ENCODE results near the gene CNDP2.

CNDP2 gene

GRCh38 chr18:74558096-74558495, 61.9 kb downstream of the CNDP2 start:
- no peak for ATAC-seq
- TF ChIP-seq CREB5 (CRISPR knock-in tag; IDR thresholded peaks at IDR 0.05; ENCODE audit: low read depth), result no peak
- TF ChIP-seq RARB (CRISPR knock-in tag; IDR thresholded peaks at IDR 0.05), result no peak
- no peak for TF ChIP-seq ZC3H10 (CRISPR knock-in tag; IDR thresholded peaks at IDR 0.05)
- TF ChIP-seq PPARA (CRISPR knock-in tag; IDR thresholded peaks at IDR 0.05; ENCODE audit: borderline replicate concordance), result no peak
- no peak for TF ChIP-seq ZFP30 (CRISPR knock-in tag; IDR thresholded peaks at IDR 0.05)
- no peak for TF ChIP-seq ZNF70 (CRISPR knock-in tag; IDR thresholded peaks at IDR 0.05)
- TF ChIP-seq ZNF8 (CRISPR knock-in tag; IDR thresholded peaks at IDR 0.05), result no peak
- no peak for TF ChIP-seq ESRRG (CRISPR knock-in tag; IDR thresholded peaks at IDR 0.05)
- no peak for TF ChIP-seq CSDC2 (CRISPR knock-in tag; IDR thresholded peaks at IDR 0.05)

- TF ChIP-seq POU6F1 (CRISPR knock-in tag; IDR thresholded peaks at IDR 0.05; ENCODE audit: borderline replicate concordance, low read depth) (no peak), PPARA (CRISPR knock-in tag; IDR thresholded peaks at IDR 0.05; ENCODE audit: borderline replicate concordance) (no peak), BACH2 (CRISPR knock-in tag; IDR thresholded peaks at IDR 0.05; ENCODE audit: borderline replicate concordance) (no peak), ESRRG (CRISPR knock-in tag; IDR thresholded peaks at IDR 0.05) (no peak), ZNF8 (CRISPR knock-in tag; IDR thresholded peaks at IDR 0.05) (no peak), CSDC2 (CRISPR knock-in tag; IDR thresholded peaks at IDR 0.05) (no peak), ZNF70 (CRISPR knock-in tag; IDR thresholded peaks at IDR 0.05) (no peak), OSR1 (CRISPR knock-in tag; IDR thresholded peaks at IDR 0.05) (no peak), PATZ1 (CRISPR knock-in tag; IDR thresholded peaks at IDR 0.05; ENCODE audit: borderline replicate concordance) (no peak), TCF4 (CRISPR knock-in tag; IDR thresholded peaks at IDR 0.05; ENCODE audit: borderline replicate concordance) (no peak), ARNTL (CRISPR knock-in tag; IDR thresholded peaks at IDR 0.05; ENCODE audit: borderline replicate concordance, low read depth) (no peak), ZFP3 (CRISPR knock-in tag; IDR thresholded peaks at IDR 0.05) (no peak), TOX (CRISPR knock-in tag; IDR thresholded peaks at IDR 0.05; ENCODE audit: borderline replicate concordance) (no peak), ZNF565 (CRISPR knock-in tag; conservative IDR thresholded peaks at IDR 0.05; ENCODE audit: low read depth) (no peak), GLIS3 (CRISPR knock-in tag; IDR thresholded peaks at IDR 0.05) (no peak), ISL1 (CRISPR knock-in tag; IDR thresholded peaks at IDR 0.05) (no peak)
- TF ChIP-seq, protein P1, sequence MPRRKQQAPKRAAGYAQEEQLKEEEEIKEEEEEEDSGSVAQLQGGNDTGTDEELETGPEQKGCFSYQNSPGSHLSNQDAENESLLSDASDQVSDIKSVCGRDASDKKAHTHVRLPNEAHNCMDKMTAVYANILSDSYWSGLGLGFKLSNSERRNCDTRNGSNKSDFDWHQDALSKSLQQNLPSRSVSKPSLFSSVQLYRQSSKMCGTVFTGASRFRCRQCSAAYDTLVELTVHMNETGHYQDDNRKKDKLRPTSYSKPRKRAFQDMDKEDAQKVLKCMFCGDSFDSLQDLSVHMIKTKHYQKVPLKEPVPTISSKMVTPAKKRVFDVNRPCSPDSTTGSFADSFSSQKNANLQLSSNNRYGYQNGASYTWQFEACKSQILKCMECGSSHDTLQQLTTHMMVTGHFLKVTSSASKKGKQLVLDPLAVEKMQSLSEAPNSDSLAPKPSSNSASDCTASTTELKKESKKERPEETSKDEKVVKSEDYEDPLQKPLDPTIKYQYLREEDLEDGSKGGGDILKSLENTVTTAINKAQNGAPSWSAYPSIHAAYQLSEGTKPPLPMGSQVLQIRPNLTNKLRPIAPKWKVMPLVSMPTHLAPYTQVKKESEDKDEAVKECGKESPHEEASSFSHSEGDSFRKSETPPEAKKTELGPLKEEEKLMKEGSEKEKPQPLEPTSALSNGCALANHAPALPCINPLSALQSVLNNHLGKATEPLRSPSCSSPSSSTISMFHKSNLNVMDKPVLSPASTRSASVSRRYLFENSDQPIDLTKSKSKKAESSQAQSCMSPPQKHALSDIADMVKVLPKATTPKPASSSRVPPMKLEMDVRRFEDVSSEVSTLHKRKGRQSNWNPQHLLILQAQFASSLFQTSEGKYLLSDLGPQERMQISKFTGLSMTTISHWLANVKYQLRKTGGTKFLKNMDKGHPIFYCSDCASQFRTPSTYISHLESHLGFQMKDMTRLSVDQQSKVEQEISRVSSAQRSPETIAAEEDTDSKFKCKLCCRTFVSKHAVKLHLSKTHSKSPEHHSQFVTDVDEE (CRISPR knock-in tag; IDR thresholded peaks at IDR 0.05), result no peak
- no peak for ATAC-seq
Measured at GRCh38 chr18:74562131-74562730, 66.1 kb downstream of the CNDP2 start.

GRCh38 chr18:74562775-74563174, 66.6 kb downstream of the CNDP2 start:
- TF ChIP-seq ZFP3 (CRISPR knock-in tag; IDR thresholded peaks at IDR 0.05) (no peak), SNAI2 (CRISPR knock-in tag; IDR thresholded peaks at IDR 0.05) (no peak), ESRRG (CRISPR knock-in tag; IDR thresholded peaks at IDR 0.05) (no peak), ZNF70 (CRISPR knock-in tag; IDR thresholded peaks at IDR 0.05) (no peak), POU6F1 (CRISPR knock-in tag; IDR thresholded peaks at IDR 0.05; ENCODE audit: borderline replicate concordance, low read depth) (no peak), CSDC2 (CRISPR knock-in tag; IDR thresholded peaks at IDR 0.05) (no peak), BACH2 (CRISPR knock-in tag; IDR thresholded peaks at IDR 0.05; ENCODE audit: borderline replicate concordance) (no peak)
- ATAC-seq, result no peak

Measured in SK-N-SH treated with all-trans-retinoic acid at 6 μM for 48 hours (cell line).